ENCODE measurements around the gene PDZRN3.

The PDZRN3 gene

GRCh38 chr3:73618461-73618860 is 6.3 kb downstream of the PDZRN3 start:
- TF ChIP-seq POLR2AphosphoS5 (IDR thresholded peaks at IDR 0.05; ENCODE audit: low read depth, low read length) (no peak), TAF1 (IDR thresholded peaks at IDR 0.05; ENCODE audit: borderline replicate concordance, insufficient read depth, low read length) (no peak), FOXP2 (optimal IDR thresholded peaks at IDR 0.05; ENCODE audit: borderline replicate concordance, extremely low read depth, extremely low read length, insufficient read depth) (no peak), REST (IDR thresholded peaks at IDR 0.05; ENCODE audit: insufficient read depth in 1 of 2, low read depth in 2 of 2, low read length in 2 of 2) (no peak), SIN3A (IDR thresholded peaks at IDR 0.05; ENCODE audit: borderline replicate concordance, insufficient read depth, low read length) (no peak)

GRCh38 chr3:73616056-73616455 is 8.7 kb downstream of the PDZRN3 start:
- TF ChIP-seq FOXP2 (optimal IDR thresholded peaks at IDR 0.05; ENCODE audit: borderline replicate concordance, extremely low read depth, extremely low read length, insufficient read depth) = no peak
- no peak for TF ChIP-seq SIN3A (IDR thresholded peaks at IDR 0.05; ENCODE audit: borderline replicate concordance, insufficient read depth, low read length)
- no peak for TF ChIP-seq REST (IDR thresholded peaks at IDR 0.05; ENCODE audit: insufficient read depth in 1 of 2, low read depth in 2 of 2, low read length in 2 of 2)
- TF ChIP-seq POLR2AphosphoS5 (IDR thresholded peaks at IDR 0.05; ENCODE audit: low read depth, low read length) = no peak
- TF ChIP-seq TAF1 (IDR thresholded peaks at IDR 0.05; ENCODE audit: borderline replicate concordance, insufficient read depth, low read length) = no peak

- no peak for TF ChIP-seq POLR2AphosphoS5 (IDR thresholded peaks at IDR 0.05; ENCODE audit: low read depth, low read length)
- TF ChIP-seq REST (IDR thresholded peaks at IDR 0.05; ENCODE audit: insufficient read depth in 1 of 2, low read depth in 2 of 2, low read length in 2 of 2) = no peak
- no peak for TF ChIP-seq TAF1 (IDR thresholded peaks at IDR 0.05; ENCODE audit: borderline replicate concordance, insufficient read depth, low read length)
- TF ChIP-seq SIN3A (IDR thresholded peaks at IDR 0.05; ENCODE audit: borderline replicate concordance, insufficient read depth, low read length) = no peak
- TF ChIP-seq FOXP2 (optimal IDR thresholded peaks at IDR 0.05; ENCODE audit: borderline replicate concordance, extremely low read depth, extremely low read length, insufficient read depth) = no peak
Measured at GRCh38 chr3:73614419-73614818, 10.3 kb downstream of the PDZRN3 start.

- TF ChIP-seq FOXP2 (optimal IDR thresholded peaks at IDR 0.05; ENCODE audit: borderline replicate concordance, extremely low read depth, extremely low read length, insufficient read depth) (no peak), REST (IDR thresholded peaks at IDR 0.05; ENCODE audit: insufficient read depth in 1 of 2, low read depth in 2 of 2, low read length in 2 of 2) (no peak), POLR2AphosphoS5 (IDR thresholded peaks at IDR 0.05; ENCODE audit: low read depth, low read length) (no peak), TAF1 (IDR thresholded peaks at IDR 0.05; ENCODE audit: borderline replicate concordance, insufficient read depth, low read length) (no peak), SIN3A (IDR thresholded peaks at IDR 0.05; ENCODE audit: borderline replicate concordance, insufficient read depth, low read length) (no peak)
Measured at GRCh38 chr3:73611176-73611575, 13.6 kb downstream of the PDZRN3 start.

GRCh38 chr3:73610493-73610892 is 14.2 kb downstream of the PDZRN3 start:
- TF ChIP-seq REST (IDR thresholded peaks at IDR 0.05; ENCODE audit: insufficient read depth in 1 of 2, low read depth in 2 of 2, low read length in 2 of 2) (no peak), SIN3A (IDR thresholded peaks at IDR 0.05; ENCODE audit: borderline replicate concordance, insufficient read depth, low read length) (no peak), POLR2AphosphoS5 (IDR thresholded peaks at IDR 0.05; ENCODE audit: low read depth, low read length) (no peak), TAF1 (IDR thresholded peaks at IDR 0.05; ENCODE audit: borderline replicate concordance, insufficient read depth, low read length) (no peak), FOXP2 (optimal IDR thresholded peaks at IDR 0.05; ENCODE audit: borderline replicate concordance, extremely low read depth, extremely low read length, insufficient read depth) (no peak)
